ENCODE results near the gene NEDD9. TPM values are rescaled to one million over a fixed set of nuclear protein-coding genes. Genes with fewer than 3 reads are reported as not detected.

Gene NEDD9
- total and polyA plus RNA-seq, 10 of the 15 experiments (the other 5 are each of a cell fraction or from before 2014, with no cell fraction given): 4.9 to 92.6 (median 14.6) TPM

DNA sequence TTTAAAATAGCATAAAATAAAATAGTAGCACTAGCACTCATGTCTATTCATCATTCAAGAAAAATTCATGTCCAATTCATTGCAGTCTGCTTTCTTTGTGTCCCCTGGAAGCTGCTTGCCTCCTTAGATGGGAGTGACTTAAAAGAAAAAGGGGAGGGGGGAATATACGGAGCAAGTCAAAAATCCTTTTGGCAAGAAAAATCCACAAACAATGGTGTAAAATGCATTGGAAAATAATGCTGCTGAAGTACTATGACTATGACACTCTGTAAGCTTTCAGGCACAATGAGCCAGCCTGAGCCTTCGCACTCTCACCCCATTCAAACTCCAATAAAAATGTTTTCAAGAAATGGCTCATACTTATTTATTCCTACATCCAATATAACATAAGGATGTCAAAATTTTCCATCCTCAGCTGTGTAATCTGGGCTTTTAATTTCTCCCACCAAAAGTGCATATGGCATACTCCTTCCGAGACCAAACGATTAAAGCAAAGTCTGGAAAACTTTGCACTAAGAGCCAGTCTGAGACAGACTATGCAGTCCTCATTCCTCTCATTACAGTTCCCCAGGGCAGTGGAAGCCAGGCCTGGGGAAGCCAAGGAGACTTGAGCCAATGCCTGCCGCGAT, 790 bp downstream of the NEDD9 start:
- 48% methylated on average over 6 of the region's 6 CpGs for WGBS (ENCODE audit: insufficient coverage, insufficient replicate concordance, low lambda C conversion rate, missing lambda C conversion rate)
- H3K36me3 ChIP-seq (ENCODE audit: control insufficient read depth in 2 of 2, insufficient read depth in 2 of 2, low read length in 1 of 2): no peaks in the 10 kb centered on the region; a peak in 1 of 4 replicates
- peak overlapping the region; percentile 49 for H3K27ac ChIP-seq (ENCODE audit: control insufficient read depth, insufficient read depth)
- no peak for FAIRE-seq
- H3K79me2 ChIP-seq (ENCODE audit: control insufficient read depth, insufficient read depth, low read length): peaks cover 41% of the 10 kb centered on the region
- TF ChIP-seq, protein P1, sequence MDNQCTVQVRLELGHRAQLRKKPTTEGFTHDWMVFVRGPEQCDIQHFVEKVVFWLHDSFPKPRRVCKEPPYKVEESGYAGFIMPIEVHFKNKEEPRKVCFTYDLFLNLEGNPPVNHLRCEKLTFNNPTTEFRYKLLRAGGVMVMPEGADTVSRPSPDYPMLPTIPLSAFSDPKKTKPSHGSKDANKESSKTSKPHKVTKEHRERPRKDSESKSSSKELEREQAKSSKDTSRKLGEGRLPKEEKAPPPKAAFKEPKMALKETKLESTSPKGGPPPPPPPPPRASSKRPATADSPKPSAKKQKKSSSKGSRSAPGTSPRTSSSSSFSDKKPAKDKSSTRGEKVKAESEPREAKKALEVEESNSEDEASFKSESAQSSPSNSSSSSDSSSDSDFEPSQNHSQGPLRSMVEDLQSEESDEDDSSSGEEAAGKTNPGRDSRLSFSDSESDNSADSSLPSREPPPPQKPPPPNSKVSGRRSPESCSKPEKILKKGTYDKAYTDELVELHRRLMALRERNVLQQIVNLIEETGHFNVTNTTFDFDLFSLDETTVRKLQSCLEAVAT (IDR thresholded peaks at IDR 0.05): 0 out of 2 replicates have a peak, but pooled peaks have one; percentile 26
- no peak for TF ChIP-seq EP300 (IDR thresholded peaks at IDR 0.05; ENCODE audit: borderline replicate concordance in 1 of 2, control insufficient read depth in 1 of 2, low read depth in 2 of 2, low read length in 2 of 2)
- CTCF ChIA-PET: interaction anchor here (0.6 to 3.2 kb wide), 18 partner anchors 9 to 265 kb away, joined by 3 to 20 read pairs (median 4); no protein-coding TSS in a partner anchor
- RAD21 ChIA-PET (ENCODE audit: unreplicated experiment): interaction anchor here (0.7 to 4.4 kb wide), 31 partner anchors 9 to 284 kb away, joined by 3 to 62 read pairs (median 5); no protein-coding TSS in a partner anchor
- H3K27me3 ChIP-seq (replicated peaks in 1 of 2; ENCODE audit: control insufficient read depth in 2 of 2, insufficient read depth in 2 of 2, low read length in 1 of 2): no peaks in the 10 kb centered on the region
- intact Hi-C loops (cut with micrococcal nuclease; ENCODE audit: unreplicated experiment) (loop anchor here (2.0 to 5.0 kb wide), 3 partner anchors 45 to 265 kb away; no protein-coding TSS in a partner anchor), in situ Hi-C loops (cut with MboI) (no loop called here)
- POLR2A ChIA-PET: interaction anchor here (0.5 to 8.0 kb wide), 21 partner anchors 9 to 152 kb away, joined by 3 to 67 read pairs (median 4); no protein-coding TSS in a partner anchor
- SMC1A ChIA-PET (ENCODE audit: uncharacterized antibody, unreplicated experiment): interaction anchor here (1.0 to 9.0 kb wide), 32 partner anchors 10 to 264 kb away, joined by 3 to 99 read pairs (median 6); no protein-coding TSS in a partner anchor
- H4K20me1 ChIP-seq (ENCODE audit: control insufficient read depth, insufficient read depth): no peaks in the 10 kb centered on the region
- peak overlapping the region; percentile 84 for H3K4me3 ChIP-seq
- H3K4me1 ChIP-seq (ENCODE audit: control insufficient read depth, insufficient read depth, low read length): 0 out of 2 replicates have a peak, but pooled peaks cover 6% of the 10 kb centered on the region
- no peak overlapping the region for H2AFZ ChIP-seq (ENCODE audit: control insufficient read depth, low read depth, low read length)
- BruUV-seq (replicated peaks): no TSS peak
- H3K9ac ChIP-seq (ENCODE audit: control insufficient read depth, insufficient read depth, low read length): peak overlapping the region; percentile 45
- no peaks in the 10 kb centered on the region for H3K9me3 ChIP-seq (replicated peaks; ENCODE audit: control insufficient read depth, insufficient read depth, low read length)
- DNase-seq (ENCODE audit: low read depth, low spot score): no peak
- peak overlapping the region; percentile 39 for H3K4me2 ChIP-seq (ENCODE audit: control insufficient read depth, insufficient read depth)
- no peak for ATAC-seq

All from GM12878 (cell line).